Smooth muscle cell (in vitro differentiated cells): ENCODE results near the gene ADM2. TPM values are rescaled to one million over a fixed set of nuclear protein-coding genes. Genes with fewer than 3 reads are reported as not detected.

Source experiments
- DNase-seq: peaks from one replicate; lab custom pipeline; 2025; ENCODE audit not compliant: unreplicated experiment; lab: John Stamatoyannopoulos, UW
- H2AFZ ChIP-seq: fragments of 200-600 bp; sonication (generic); 2 replicates; pipeline ENCODE4 v1.6.0; 2016; ENCODE audit warnings: antibody characterized with exemption, low read depth, mild to moderate bottlenecking
- H3F3A ChIP-seq: fragments of 200-600 bp; sonication (generic); 2 replicates; pipeline ENCODE4 v1.6.0; 2017; ENCODE audit warnings: antibody characterized with exemption, low read depth
- H3K27ac ChIP-seq: fragments of 200-600 bp; sonication (generic); 2 replicates; pipeline ENCODE4 v1.5.1; 2016; ENCODE audit warnings: low read depth, mild to moderate bottlenecking
- H3K27me3 ChIP-seq: fragments of 200-600 bp; sonication (generic); 2 replicates; pipeline ENCODE4 v1.6.1; 2016; ENCODE audit warnings: low read depth, mild to moderate bottlenecking
- H3K36me3 ChIP-seq: fragments of 200-600 bp; sonication (generic); 2 replicates; pipeline ENCODE4 v1.5.1; 2016; ENCODE audit warnings: low read depth
- H3K4me1 ChIP-seq: fragments of 200-600 bp; sonication (generic); 2 replicates; pipeline ENCODE4 v1.5.1; 2016; ENCODE audit warnings: low read depth
- H3K4me2 ChIP-seq: fragments of 200-600 bp; sonication (generic); 2 replicates; pipeline ENCODE4 v1.6.0; 2016; ENCODE audit warnings: mild to moderate bottlenecking
- H3K4me3 ChIP-seq: fragments of 200-600 bp; sonication (generic); 2 replicates; pipeline ENCODE4 v1.5.1; 2016; ENCODE audit warnings: mild to moderate bottlenecking
- H3K79me2 ChIP-seq: fragments of 200-600 bp; sonication (generic); 2 replicates; pipeline ENCODE4 v1.6.0; 2016; ENCODE audit warnings: low read depth, mild to moderate bottlenecking
- H3K9ac ChIP-seq: fragments of 200-600 bp; sonication (generic); 2 replicates; pipeline ENCODE4 v1.6.0; 2016; ENCODE audit warnings: low read depth
- H3K9me3 ChIP-seq: fragments of 200-600 bp; sonication (generic); replicated peaks from 2 replicates; pipeline ENCODE4 v1.5.1; 2016; ENCODE audit warnings: low read depth
- H4K20me1 ChIP-seq: fragments of 200-600 bp; sonication (generic); 2 replicates; pipeline ENCODE4 v1.6.0; 2016; ENCODE audit warnings: low read depth
- CTCF ChIP-seq: fragments of 200-600 bp; sonication (generic); IDR thresholded peaks from 2 replicates; pipeline ENCODE4 v1.5.1; 2017; ENCODE audit warnings: borderline replicate concordance, mild to moderate bottlenecking, antibody characterized with exemption; ENCODE audit not compliant: insufficient read depth, poor library complexity, severe bottlenecking
- WGBS: methylation state at CpG from one replicate; pipeline ENCODE4 v1.1.7; 2016; ENCODE audit warnings: low lambda C conversion rate; 5-methylcytosine and 5-hydroxymethylcytosine counted together
- polyA plus RNA-seq: library from polyadenylated mRNA; unstranded; fragments of >200 nt; fragmentation: Nextera tagmentation; extraction: Ambion mirVana; gene quantifications from 2 replicates; pipeline ENCODE4 v1.2.1, GENCODE V29; 2016
- total RNA-seq: library from RNA; depleted of rRNA; stranded (reverse); fragments of >200 nt; gene quantifications from 2 replicates; pipeline ENCODE4 v1.2.3, GENCODE V29; 2014

ADM2 gene
- total and polyA plus RNA-seq, 2 experiments from 2014 or later = 4.1 to 15.8 TPM

DNA sequence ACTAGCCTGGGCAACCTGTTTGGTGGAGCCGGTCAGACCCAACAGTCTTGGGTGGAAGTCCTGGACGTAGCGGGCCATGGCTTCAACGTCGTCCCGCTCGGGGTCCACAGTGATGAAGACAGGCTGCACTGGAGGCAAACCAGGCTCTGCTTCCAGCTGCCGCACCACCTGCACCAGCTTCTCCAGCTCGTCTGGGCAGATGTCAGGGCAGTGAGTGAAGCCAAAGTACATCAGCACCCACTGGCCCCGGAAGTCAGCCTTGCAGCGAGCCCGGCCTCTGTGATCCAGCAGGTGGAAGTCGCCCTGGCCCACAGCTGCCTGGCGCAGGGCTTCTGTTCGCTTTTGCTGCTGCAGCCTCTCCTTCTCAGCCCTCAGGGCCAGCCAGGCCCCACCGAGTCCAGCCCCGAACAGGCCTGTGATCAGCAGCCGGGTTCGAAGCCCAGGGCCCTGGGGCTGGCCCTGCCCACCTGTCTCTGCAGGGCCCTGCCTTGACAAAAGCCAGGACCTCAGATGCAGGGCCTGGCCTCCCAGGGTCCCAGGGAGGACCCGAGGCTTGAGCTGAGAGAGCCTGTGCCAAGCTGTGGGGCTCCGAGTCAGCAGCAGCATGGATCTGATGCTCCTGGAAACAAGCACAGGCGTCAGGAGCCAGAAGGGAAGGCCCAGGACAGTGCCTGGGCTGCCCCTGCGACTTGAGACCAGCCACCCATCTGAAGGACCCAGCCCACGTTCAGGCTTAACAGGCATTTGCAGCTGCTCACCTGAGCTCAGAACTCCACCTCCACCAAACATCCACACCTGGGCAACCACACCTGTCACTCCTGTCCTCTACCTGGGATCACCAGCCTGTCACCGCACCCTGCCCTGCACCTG, 42.7 kb downstream of the ADM2 start:
- H4K20me1 ChIP-seq = peaks cover 30% of the 10 kb centered on the region
- peaks cover 10% of the 10 kb centered on the region for H3K79me2 ChIP-seq
- no peaks in the 10 kb centered on the region for H3K4me1 ChIP-seq
- H3K9ac ChIP-seq = peak overlapping the region; percentile 27
- no peak for TF ChIP-seq CTCF
- no peaks in the 10 kb centered on the region for H3K27me3 ChIP-seq
- peaks cover 31% of the 10 kb centered on the region for H3F3A ChIP-seq
- 79% methylated on average over 21 of the region's 25 CpGs for WGBS
- H2AFZ ChIP-seq = no peak overlapping the region
- no peak overlapping the region for H3K27ac ChIP-seq
- peak overlapping the region; percentile 97 for H3K4me2 ChIP-seq
- H3K9me3 ChIP-seq = no peaks in the 10 kb centered on the region
- DNase-seq = no peak
- H3K36me3 ChIP-seq = no peaks in the 10 kb centered on the region
- H3K4me3 ChIP-seq = peak overlapping the region; percentile 79

DNA sequence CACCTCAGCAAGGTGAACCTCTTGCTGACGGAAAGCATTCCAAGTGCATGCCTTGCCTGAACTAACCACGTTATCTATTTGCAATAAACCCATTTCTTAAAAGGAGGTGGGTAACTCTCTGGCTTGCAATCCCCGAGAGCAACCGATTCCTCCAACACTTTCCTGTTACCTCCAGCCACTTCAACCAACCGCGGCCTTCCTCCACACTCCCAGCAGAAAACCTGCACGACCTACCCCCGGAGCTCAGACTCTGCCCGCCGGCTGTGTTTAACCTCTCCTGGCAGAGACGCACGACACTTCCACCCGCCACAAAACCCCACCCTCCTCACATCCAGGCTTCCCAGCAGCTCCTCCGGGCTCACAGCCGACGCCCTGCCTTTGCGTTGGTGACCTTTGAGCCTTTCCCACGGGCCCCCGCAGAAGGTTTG, 43.3 kb downstream of the ADM2 start:
- no peak for TF ChIP-seq CTCF
- whole genome bisulfite sequencing = 15% methylated on average over 18 of the region's 19 CpGs
- Histone ChIP-seq H3K27me3 (no peaks in the 10 kb centered on the region), H3F3A (peaks cover 34% of the 10 kb centered on the region), H3K4me2 (peak overlapping the region; percentile 97), H3K9ac (peak overlapping the region; percentile 78), H3K27ac (peak overlapping the region; percentile 80), H2AFZ (no peak overlapping the region), H3K4me3 (peak overlapping the region; percentile 79), H4K20me1 (peaks cover 33% of the 10 kb centered on the region), H3K36me3 (no peaks in the 10 kb centered on the region), H3K79me2 (peaks cover 10% of the 10 kb centered on the region), H3K9me3 (no peaks in the 10 kb centered on the region), H3K4me1 (no peaks in the 10 kb centered on the region)
- DNase-seq = no peak

- peak within 1 kb of the TSS; percentile 98 for H3K4me2 ChIP-seq
- H2AFZ ChIP-seq = no peak within 1 kb of the TSS
- H3K27me3 ChIP-seq = no peaks in the 10 kb centered on the region
- peak; percentile 96 for DNase-seq
- H3K79me2 ChIP-seq = peaks cover 10% of the 10 kb centered on the region
- H3K4me1 ChIP-seq = no peaks in the 10 kb centered on the region
- no peaks in the 10 kb centered on the region for H3K9me3 ChIP-seq
- peak within 1 kb of the TSS; percentile 80 for H3K27ac ChIP-seq
- peak within 1 kb of the TSS; percentile 78 for H3K9ac ChIP-seq
- TF ChIP-seq CTCF = no peak
- H4K20me1 ChIP-seq = peaks cover 33% of the 10 kb centered on the region
- peaks cover 36% of the 10 kb centered on the region for H3F3A ChIP-seq
- H3K36me3 ChIP-seq = no peaks in the 10 kb centered on the region
- H3K4me3 ChIP-seq = peak within 1 kb of the TSS; percentile 79
- under 1% methylated on average over 79 of the region's 84 CpGs for WGBS
Observed at GRCh38 chr22:50525104-50525857, 43.9 kb downstream of the ADM2 start, which contains the start of gene SCO2. TSS of gene SCO2 (minus strand) at chr22:50525598. CDS start at chr22:50524411, 1,187 bp downstream.
